Psoas muscle (tissue), 8 donors: Measurements from ENCODE around the gene HOXD3. TPM values are rescaled to one million over a fixed set of nuclear protein-coding genes. Genes with fewer than 3 reads are reported as not detected.

Source experiments
- ATAC-seq, 4 donors: fragments of 200-7000 bp; cut with Tn5 transposase; one replicate each; pipeline ENCODE4 v1.9.1; 2020; ENCODE audit warnings: moderate library complexity in 3 of 4, mild to moderate bottlenecking in 2 of 4
- DNase-seq, 2 donors: peaks; one replicate each; pipeline ENCODE4 v3.0.0-alpha.2; 2020
- H3K27ac ChIP-seq: fragments of 200-600 bp; one replicate; pipeline ENCODE4 v1.8.0; 2022
- H3K27me3 ChIP-seq, 3 donors: fragments of 200-600 bp in 1 of 3; one replicate each; pipeline versions ENCODE4 v1.6.1 to v1.8.0; 2013 to 2022; ENCODE audit warnings: low read length in 2 of 3, mild to moderate bottlenecking in 2 of 3, moderate library complexity in 1 of 3; ENCODE audit not compliant: insufficient read depth in 3 of 3
- H3K36me3 ChIP-seq, 2 donors: fragments of 200-600 bp in 1 of 2; one replicate each; pipeline versions ENCODE4 v1.6.1 to v1.8.0; 2013 to 2022; ENCODE audit warnings: low read depth in 1 of 2, mild to moderate bottlenecking in 1 of 2, moderate library complexity in 1 of 2; ENCODE audit not compliant: insufficient read depth in 1 of 2
- H3K4me1 ChIP-seq: fragments of 200-600 bp; one replicate; pipeline ENCODE4 v1.8.0; 2022
- H3K4me3 ChIP-seq: fragments of 200-600 bp; one replicate; pipeline ENCODE4 v1.8.0; 2022; ENCODE audit warnings: mild to moderate bottlenecking
- H3K9me3 ChIP-seq: fragments of 200-600 bp; one replicate; pipeline ENCODE4 v1.8.0; 2022
- WGBS, 3 donors: extraction: QIAGEN DNeasy Blood & Tissue Kit; methylation state at CpG; one replicate each; pipeline versions ENCODE4 v1.1.6 to v1.1.7; 2013; 5-methylcytosine and 5-hydroxymethylcytosine counted together
- intact Hi-C, 2 donors: fragments of 100-400 bp; cut with DNase I; formaldehyde crosslinking; loops; one replicate each; pipeline versions ENCODE4 v1.11.0 to v1.14.2; 2022
- polyA plus RNA-seq, 3 donors: library from polyadenylated mRNA; stranded (reverse); fragments of 200-250 nt; gene quantifications; one replicate each; pipeline ENCODE4 v1.2.3, GENCODE V29; 2013
- total RNA-seq, 4 donors: library from RNA; stranded (reverse); fragmentation: NEBNext Ultra II Directional in 2 of 4; extraction: Animal tissue kit (Norgen Biotek cat#: 25700) in 2 of 4; gene quantifications; one replicate each; pipeline versions ENCODE4 v1.2.1 to v1.2.4, GENCODE V29; 2021 to 2023
- TF ChIP-seq, protein P1 (sequence below): fragments of 200-600 bp; IDR thresholded peaks from one replicate; pipeline ENCODE4 v1.8.0; 2022; ENCODE audit warnings: antibody characterized with exemption
- donor health status: healthy with polysubstance abuse.
- donor health status: DM: no; HTN: no; CAD: no; lungs with moderate emphysema.
- donor health status: Bipolar disorder and iron deficiency.
- donor health status: healthy.
- donor health status: DM: yes; HTN: yes; CAD: no.
- donor health status: DM: no; HTN: no; CAD: no.
- donor health status: DM: no; HTN: no; CAD: no.
- donor health status: DM: yes; HTN: yes; CAD: no.

Gene HOXD3
- total and polyA plus RNA-seq, 7 donors: 0.64 to 3.8 (median 1.1) TPM

DNA sequence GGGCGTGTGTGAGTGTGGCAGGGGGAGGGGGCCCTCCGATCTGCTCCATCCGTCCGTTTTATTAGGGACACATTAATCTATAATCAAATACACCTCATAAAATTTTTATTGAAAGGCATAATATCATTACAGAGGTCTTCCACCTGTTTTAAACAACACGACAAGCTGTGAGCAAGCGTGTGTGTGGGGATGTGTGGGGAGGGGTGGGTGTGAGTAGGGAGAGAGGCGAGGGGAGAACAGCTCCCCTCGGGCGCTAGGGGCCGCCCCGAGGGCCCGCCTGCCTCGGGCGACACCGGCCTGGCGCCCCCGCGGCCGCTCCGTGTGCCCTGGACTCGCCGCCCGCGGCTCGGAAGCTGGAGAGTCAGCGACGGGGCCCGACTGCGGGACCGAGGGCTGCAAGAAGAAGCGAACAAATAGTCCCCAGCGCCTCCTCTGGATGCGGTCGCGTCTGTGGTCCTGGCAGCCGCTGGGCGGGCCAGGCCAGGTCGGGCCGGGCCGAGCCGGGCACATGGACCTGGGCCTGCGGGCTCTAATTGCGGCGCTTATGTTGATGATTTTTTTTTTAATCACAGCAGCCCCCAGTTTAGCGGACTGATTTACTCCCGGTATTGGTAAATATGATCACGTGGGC lies 34.9 kb upstream of the HOXD3 start:
- peaks cover 3 to 51% (median 34%) of the 10 kb centered on the region in 3 donors for H3K27me3 ChIP-seq
- DNase-seq: no peak
- H3K27ac ChIP-seq: peak overlapping the region; percentile 87
- intact Hi-C loops: loop anchor here in 1 of 2 donors (5.0 kb wide), 1 partner anchor 1025 kb away; no protein-coding TSS in a partner anchor
- peak; percentile 52 to 67 (median 58) for ATAC-seq
- TF ChIP-seq, protein P1, sequence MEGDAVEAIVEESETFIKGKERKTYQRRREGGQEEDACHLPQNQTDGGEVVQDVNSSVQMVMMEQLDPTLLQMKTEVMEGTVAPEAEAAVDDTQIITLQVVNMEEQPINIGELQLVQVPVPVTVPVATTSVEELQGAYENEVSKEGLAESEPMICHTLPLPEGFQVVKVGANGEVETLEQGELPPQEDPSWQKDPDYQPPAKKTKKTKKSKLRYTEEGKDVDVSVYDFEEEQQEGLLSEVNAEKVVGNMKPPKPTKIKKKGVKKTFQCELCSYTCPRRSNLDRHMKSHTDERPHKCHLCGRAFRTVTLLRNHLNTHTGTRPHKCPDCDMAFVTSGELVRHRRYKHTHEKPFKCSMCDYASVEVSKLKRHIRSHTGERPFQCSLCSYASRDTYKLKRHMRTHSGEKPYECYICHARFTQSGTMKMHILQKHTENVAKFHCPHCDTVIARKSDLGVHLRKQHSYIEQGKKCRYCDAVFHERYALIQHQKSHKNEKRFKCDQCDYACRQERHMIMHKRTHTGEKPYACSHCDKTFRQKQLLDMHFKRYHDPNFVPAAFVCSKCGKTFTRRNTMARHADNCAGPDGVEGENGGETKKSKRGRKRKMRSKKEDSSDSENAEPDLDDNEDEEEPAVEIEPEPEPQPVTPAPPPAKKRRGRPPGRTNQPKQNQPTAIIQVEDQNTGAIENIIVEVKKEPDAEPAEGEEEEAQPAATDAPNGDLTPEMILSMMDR: no peak
- peaks cover 4% of the 10 kb centered on the region for H3K4me1 ChIP-seq
- WGBS, 3 donors: 1 to 2% (median 1%) methylated on average over 31 to 47 of the region's 47 CpGs
- peak overlapping the region; percentile 83 for H3K4me3 ChIP-seq
- H3K9me3 ChIP-seq: no peaks in the 10 kb centered on the region
- no peaks in the 10 kb centered on the region for H3K36me3 ChIP-seq

DNA sequence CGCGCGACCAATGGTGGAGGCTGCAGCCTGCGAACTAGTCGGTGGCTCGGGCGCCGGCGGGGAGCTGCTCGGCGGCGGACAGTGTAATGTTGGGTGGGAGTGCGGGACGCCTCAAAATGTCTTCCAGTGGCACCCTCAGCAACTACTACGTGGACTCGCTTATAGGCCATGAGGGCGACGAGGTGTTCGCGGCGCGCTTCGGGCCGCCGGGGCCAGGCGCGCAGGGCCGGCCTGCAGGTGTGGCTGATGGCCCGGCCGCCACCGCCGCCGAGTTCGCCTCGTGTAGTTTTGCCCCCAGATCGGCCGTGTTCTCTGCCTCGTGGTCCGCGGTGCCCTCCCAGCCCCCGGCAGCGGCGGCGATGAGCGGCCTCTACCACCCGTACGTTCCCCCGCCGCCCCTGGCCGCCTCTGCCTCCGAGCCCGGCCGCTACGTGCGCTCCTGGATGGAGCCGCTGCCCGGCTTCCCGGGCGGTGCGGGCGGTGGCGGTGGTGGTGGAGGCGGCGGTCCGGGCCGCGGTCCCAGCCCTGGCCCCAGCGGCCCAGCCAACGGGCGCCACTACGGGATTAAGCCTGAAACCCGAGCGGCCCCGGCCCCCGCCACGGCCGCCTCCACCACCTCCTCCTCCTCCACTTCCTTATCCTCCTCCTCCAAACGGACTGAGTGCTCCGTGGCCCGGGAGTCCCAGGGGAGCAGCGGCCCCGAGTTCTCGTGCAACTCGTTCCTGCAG lies 34.3 kb upstream of the HOXD3 start, which contains the start of gene HOXD9:
Gene HOXD9, plus strand, starts transcription at position 37 of the 728 bp plus-strand sequence. Its CDS starts 50 bp downstream, at position 87.
- H3K9me3 ChIP-seq: no peaks in the 10 kb centered on the region
- TF ChIP-seq, protein P1: no peak
- DNase-seq (peak; percentile 72 to 87), ATAC-seq (peak; percentile 75 to 94 (median 90))
- WGBS, 3 donors: 0 to 1% (median 0%) methylated on average over 39 to 84 of the region's 84 CpGs
- peaks cover 3 to 45% (median 27%) of the 10 kb centered on the region in 3 donors for H3K27me3 ChIP-seq
- H3K36me3 ChIP-seq: no peaks in the 10 kb centered on the region
- peak within 1 kb of the TSS; percentile 87 for H3K27ac ChIP-seq
- peak within 1 kb of the TSS; percentile 83 for H3K4me3 ChIP-seq
- H3K4me1 ChIP-seq: peaks cover 8% of the 10 kb centered on the region
- intact Hi-C loops: loop anchor here in 1 of 2 donors (5.0 kb wide), 1 partner anchor 1024 kb away; no protein-coding TSS in a partner anchor

DNA sequence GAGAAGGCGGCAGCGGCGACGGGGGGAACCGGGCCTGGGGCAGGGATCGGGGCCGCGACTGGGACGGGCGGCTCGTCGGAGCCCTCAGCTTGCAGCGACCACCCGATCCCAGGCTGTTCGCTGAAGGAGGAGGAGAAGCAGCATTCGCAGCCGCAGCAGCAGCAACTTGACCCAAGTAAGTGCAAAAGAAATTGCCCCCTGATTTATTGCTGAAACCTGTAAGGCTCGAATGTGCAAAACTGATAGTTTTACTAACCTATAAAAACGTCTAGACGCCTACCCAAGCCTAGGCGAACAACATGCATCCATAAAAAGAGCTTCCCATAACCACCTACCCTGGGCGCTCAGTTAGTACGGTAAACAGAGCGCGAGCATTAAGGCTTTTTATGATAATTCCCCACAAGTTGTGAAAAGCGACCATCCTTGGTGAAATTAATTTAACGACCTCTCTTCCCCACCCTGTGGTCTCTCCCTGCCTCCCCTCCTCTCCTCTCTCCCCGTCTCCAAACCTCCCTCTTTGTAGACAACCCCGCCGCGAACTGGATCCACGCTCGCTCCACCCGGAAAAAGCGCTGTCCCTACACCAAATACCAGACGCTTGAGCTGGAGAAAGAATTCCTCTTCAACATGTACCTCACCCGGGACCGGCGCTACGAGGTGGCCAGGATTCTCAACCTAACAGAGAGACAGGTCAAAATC lies 33.5 kb upstream of the HOXD3 start:
- Histone ChIP-seq H3K4me1 (peaks cover 16% of the 10 kb centered on the region), H3K36me3 (no peaks in the 10 kb centered on the region), H3K27ac (peak overlapping the region; percentile 87), H3K27me3 (peaks cover 3 to 38% (median 21%) of the 10 kb centered on the region in 3 donors), H3K4me3 (peak overlapping the region; percentile 83), H3K9me3 (no peaks in the 10 kb centered on the region)
- DNase-seq (no peak), ATAC-seq (no peak)
- 38 to 43% (median 42%) methylated on average over 40 of the region's 40 CpGs for WGBS, 3 donors
- intact Hi-C loops: loop anchor here in 1 of 2 donors (5.0 kb wide), 1 partner anchor 1024 kb away; no protein-coding TSS in a partner anchor
- TF ChIP-seq, protein P1: no peak

DNA sequence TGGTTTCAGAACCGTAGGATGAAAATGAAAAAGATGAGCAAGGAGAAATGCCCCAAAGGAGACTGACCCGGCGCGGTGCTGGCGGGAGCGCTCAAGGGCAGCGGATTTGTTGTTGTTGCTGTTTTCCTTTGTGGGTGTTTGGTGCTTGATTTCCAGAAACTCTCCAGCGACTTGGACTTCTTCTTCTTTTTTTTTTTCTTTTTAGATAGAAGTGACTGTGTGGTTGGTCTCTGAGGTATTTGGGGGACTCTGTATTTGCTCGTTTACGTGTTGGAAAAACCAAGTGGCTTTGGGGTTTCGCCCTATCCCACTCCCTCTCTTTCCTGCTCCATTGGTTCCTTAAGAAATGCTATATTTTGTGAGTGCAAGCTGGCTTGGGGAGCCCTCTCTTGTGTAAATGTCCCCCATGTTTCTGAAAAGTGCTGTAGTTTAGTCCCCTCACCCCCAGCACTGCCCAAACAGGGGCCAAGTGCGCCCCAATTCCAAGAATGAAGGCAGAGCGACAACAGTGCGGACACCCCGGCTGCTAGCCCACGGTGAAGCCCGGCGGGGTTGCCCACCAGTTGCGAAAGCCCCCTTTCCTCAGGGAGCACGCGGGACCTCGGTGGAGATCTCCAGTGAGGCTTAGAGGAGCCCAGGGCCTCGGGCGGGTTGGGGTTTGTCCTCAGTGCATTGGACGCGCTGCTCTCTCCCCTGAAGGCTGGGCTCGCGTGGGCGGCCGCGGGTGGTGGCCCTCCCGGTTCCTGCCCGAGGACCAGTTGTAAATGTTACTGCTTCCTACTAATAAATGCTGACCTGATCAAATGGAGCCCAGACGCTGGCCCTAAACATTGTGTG lies 32.8 kb upstream of the HOXD3 start:
- ATAC-seq: no peak
- intact Hi-C loops: loop anchor here in 1 of 2 donors (5.0 kb wide), 1 partner anchor 1023 kb away; no protein-coding TSS in a partner anchor
- Histone ChIP-seq H3K27ac (no peak overlapping the region), H3K4me1 (peaks cover 18% of the 10 kb centered on the region), H3K36me3 (no peaks in the 10 kb centered on the region), H3K4me3 (no peak overlapping the region), H3K9me3 (no peaks in the 10 kb centered on the region), H3K27me3 (peaks cover 3 to 30% (median 19%) of the 10 kb centered on the region in 3 donors)
- TF ChIP-seq, protein P1: no peak
- no peak for DNase-seq
- 78 to 82% (median 81%) methylated on average over 34 of the region's 34 CpGs for WGBS, 3 donors
